ENCODE data around the gene NPIPB6.
"Not testable (repeated sequence)": the region's sequence is repeated elsewhere in the genome, so short reads cannot be mapped to it uniquely, and the experiment has no call there.

Gene NPIPB6

GRCh38 chr16:28363408-28363807 is at the start of gene NPIPB6:
NPIPB6 (minus strand) TSS chr16:28363508; CDS start chr16:28362822, 686 bp downstream.
- DNase-seq: not testable (repeated sequence)

- not testable (repeated sequence) for DNase-seq
Measured at GRCh38 chr16:28403220-28404072, 40.1 kb upstream of the NPIPB6 start, which contains the start of gene EIF3CL. EIF3CL (minus strand) TSS chr16:28403841; CDS start chr16:28403618, 223 bp downstream.

GRCh38 chr16:28392054-28392453 is 28.7 kb upstream of the NPIPB6 start:
- not testable (repeated sequence) for DNase-seq

DNA sequence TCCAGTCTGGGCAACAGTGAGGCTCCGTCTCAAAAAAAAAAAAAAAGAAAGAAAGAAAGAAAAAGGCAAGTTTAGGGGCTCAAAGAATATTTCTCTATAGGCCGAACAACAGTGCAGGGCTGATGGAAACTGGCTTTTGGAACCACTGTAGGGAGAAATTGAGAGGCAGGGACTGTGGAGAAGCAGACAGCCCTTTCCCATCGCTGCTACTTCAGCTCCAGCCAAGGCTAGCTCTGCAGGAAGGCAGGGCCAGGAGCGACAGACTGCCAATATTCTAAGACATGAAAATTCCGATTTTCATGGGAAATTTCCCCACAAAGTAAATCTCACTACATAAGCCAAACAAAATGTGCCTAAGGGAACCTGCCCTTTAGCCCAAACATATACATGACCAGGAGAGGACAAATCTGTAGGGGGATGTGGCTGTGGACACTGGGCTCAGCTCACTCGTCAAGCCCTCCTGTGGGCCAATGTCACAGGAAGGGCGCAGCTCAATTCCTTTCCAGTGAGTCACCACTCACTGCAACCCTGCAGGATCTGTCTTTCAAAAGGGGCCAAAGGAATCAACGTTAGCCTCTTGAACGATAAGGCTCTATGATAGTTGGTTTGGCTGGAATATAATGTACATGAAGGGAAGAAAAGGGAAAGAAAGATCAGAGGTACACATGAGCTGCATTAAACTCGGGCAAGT is 19.0 kb upstream of the NPIPB6 start:
- not testable (repeated sequence) for DNase-seq

DNA sequence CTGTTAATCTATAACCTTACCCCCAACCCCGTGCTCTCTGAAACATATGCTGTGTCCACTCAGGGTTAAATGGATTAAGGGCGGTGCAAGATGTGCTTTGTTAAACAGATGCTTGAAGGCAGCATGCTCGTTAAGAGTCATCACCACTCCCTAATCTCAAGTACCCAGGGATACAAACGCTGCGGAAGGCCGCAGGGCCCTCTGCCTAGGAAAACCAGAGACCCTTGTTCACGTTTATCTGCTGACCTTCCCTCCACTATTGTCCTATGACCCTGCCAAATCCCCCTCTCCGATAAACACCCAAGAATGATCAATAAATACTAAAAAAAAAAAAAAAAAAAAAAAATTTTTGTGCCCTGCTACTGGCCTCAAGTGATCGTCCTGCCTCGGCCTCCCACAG is 14.5 kb upstream of the NPIPB6 start:
- not testable (repeated sequence) for DNase-seq

DNA sequence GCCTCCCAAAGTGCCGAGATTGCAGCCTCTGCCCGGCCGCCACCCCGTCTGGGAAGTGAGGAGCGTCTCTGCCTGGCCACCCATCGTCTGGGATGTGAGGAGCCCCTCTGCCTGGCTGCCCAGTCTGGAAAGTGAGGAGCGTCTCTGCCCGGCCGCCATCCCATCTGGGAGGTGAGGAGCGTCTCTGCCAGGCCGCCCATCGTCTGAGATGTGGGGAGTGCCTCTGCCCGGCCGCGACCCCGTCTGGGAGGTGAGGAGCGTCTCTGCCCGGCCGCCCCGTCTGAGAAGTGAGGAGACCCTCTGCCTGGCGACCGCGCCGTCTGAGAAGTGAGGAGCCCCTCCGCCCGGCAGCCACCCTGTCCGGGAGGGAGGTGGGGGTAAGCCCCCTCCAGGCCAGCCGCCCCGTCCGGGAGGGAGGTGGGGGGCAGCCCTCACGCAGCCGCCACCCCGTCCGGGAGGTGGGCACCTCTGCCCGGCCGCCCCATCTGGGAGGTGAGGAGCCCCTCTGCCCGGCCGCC is 13.9 kb upstream of the NPIPB6 start:
- not testable (repeated sequence) for DNase-seq

DNA sequence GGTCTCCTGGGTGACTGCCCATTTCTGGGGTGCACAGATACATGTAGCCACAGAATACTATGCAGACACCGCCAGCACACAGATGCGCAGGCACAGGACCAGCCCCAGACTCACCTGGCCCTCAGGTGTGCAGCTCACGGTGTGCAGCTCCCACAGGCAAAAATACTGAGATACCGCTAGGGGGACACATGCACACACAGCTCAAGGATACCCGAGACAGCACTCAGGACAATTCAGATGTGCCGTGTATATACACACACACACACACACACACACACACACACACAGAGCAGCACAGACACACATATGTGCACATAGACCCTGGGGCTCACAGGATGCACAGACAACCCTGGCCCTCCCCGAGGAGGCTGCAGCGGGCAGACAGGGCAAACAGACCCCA is 11.8 kb upstream of the NPIPB6 start:
- not testable (repeated sequence) for DNase-seq

GRCh38 chr16:28374281-28374680 is 11.0 kb upstream of the NPIPB6 start:
- DNase-seq: not testable (repeated sequence)

DNA sequence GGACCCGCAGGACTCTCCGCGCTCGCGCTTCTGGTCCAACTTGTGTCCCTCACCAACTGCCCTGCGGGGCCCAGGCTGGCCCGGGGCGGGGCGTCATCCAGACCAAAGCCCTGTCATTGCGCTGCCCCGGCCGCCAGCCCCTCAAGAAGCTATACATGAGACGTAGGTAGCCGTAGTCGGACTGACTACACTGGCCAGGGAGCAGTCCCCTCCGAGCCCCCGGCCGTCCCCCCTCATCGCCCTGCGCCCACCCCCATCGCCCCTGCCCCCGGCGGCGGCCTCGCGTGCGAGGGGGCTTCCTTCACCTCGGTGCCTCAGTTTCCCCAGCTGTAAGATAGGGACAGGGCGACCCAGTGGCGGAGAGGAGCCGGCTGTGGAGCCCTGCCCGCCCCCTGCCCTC is 4.6 kb upstream of the NPIPB6 start:
- not testable (repeated sequence) for DNase-seq

GRCh38 chr16:28364268-28365173 is 1.2 kb upstream of the NPIPB6 start:
- DNase-seq: not testable (repeated sequence)

GRCh38 chr16:28362600-28362999 is 708 bp downstream of the NPIPB6 start:
- not testable (repeated sequence) for DNase-seq

- DNase-seq: not testable (repeated sequence)
Measured at GRCh38 chr16:28338230-28338629, 25.1 kb downstream of the NPIPB6 start.

- not testable (repeated sequence) for DNase-seq
Measured at GRCh38 chr16:28336940-28337710, 26.2 kb downstream of the NPIPB6 start.

- not testable (repeated sequence) for DNase-seq
Measured at GRCh38 chr16:28335678-28336077, 27.6 kb downstream of the NPIPB6 start.

- DNase-seq: not testable (repeated sequence)
Measured at GRCh38 chr16:28332632-28333031, 30.7 kb downstream of the NPIPB6 start.

GRCh38 chr16:28330981-28331380 is 32.3 kb downstream of the NPIPB6 start:
- not testable (repeated sequence) for DNase-seq

DNA sequence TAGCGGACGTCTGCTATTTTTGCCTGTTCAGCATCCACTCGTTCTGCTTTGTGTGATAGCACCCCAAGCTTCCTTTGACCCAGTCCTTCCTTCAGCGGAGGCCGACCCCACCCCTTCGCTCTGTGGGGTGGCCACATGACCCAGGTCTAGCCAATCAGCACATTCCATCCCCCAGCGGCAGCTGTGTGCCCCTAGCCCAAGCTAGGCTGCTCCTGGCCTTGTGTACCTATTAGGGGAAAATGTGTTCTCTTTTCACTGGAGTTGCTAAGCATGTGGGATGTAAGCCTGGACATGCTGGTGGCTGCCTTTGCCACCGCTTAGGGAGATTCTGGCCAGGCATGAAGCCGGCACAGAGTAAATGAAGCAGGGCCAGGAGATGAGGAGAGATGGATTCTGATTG is 33.1 kb downstream of the NPIPB6 start:
- DNase-seq: not testable (repeated sequence)

- DNase-seq: peak; percentile 68
Measured at GRCh38 chr16:28326881-28327610, 36.3 kb downstream of the NPIPB6 start.

DNA sequence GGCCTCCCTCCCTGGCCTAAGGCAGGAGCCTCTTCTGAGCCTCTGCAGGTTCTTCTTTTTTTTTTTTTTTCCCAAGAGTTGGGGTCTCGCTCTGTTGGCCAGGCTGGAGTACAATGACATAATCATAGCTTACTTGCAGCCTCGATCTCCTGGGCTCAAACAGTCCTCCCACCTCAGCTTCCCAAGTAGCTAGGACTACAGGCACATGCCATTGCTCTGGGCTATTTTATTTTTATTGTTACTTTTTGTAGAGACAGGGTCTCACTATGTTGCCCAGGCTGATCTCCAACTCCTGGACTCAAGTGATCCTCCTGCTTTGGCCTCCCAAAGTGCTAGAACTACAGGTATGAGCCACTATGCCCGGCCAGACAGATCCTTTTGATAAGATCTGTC is 38.4 kb downstream of the NPIPB6 start:
- no peak for DNase-seq

GRCh38 chr16:28324235-28324886 is 38.9 kb downstream of the NPIPB6 start:
- no peak for DNase-seq
